Astrocyte of the spinal cord (primary cell): ENCODE measurements around the gene MAMSTR.

ENCODE experiments used
- DNase-seq: peaks from one replicate; pipeline ENCODE4 v3.0.0; 2011; ENCODE audit warnings: low read depth, low spot score
- H3K4me3 ChIP-seq: 2 replicates; pipeline ENCODE4 v1.5.1; 2011; ENCODE audit warnings: low read depth, mild to moderate bottlenecking, low read length, moderate library complexity
- CTCF ChIP-seq: IDR thresholded peaks from 2 replicates; pipeline ENCODE4 v1.5.1; 2012; ENCODE audit warnings: low read depth, mild to moderate bottlenecking, low read length, inconsistent platforms
- in situ Hi-C: cut with HindIII; loops from 2 replicates; pipeline ENCODE4 v1.10.0; 2017; ENCODE audit warnings: low sequenced_read_pairs

MAMSTR gene

GRCh38 chr19:48737360-48737998, 18.0 kb upstream of the MAMSTR start:
- H3K4me3 ChIP-seq: no peak overlapping the region

GRCh38 chr19:48735031-48735615, 15.6 kb upstream of the MAMSTR start:
- DNase-seq: peak; percentile 29
- TF ChIP-seq CTCF: no peak
- peak overlapping the region; percentile 35 for H3K4me3 ChIP-seq
- in situ Hi-C loops: no loop called here

More at GRCh38 chr19:48737360-48737998, 18.0 kb upstream of the MAMSTR start:
- TF ChIP-seq CTCF: no peak
- DNase-seq: no peak
- in situ Hi-C loops: no loop called here

- DNase-seq: no peak
- no peak overlapping the region for H3K4me3 ChIP-seq
- TF ChIP-seq CTCF: no peak
- in situ Hi-C loops: no loop called here
Measured at GRCh38 chr19:48734625-48735024, 15.1 kb upstream of the MAMSTR start.

GRCh38 chr19:48731452-48731851, 11.9 kb upstream of the MAMSTR start:
- in situ Hi-C loops: no loop called here
- no peak overlapping the region for H3K4me3 ChIP-seq
- no peak for DNase-seq
- no peak for TF ChIP-seq CTCF

GRCh38 chr19:48728911-48729664, 9.6 kb upstream of the MAMSTR start:
- in situ Hi-C loops: no loop called here
- H3K4me3 ChIP-seq: no peak overlapping the region
- TF ChIP-seq CTCF: no peak
- DNase-seq: no peak

GRCh38 chr19:48726556-48726955, 7.0 kb upstream of the MAMSTR start:
- in situ Hi-C loops: no loop called here
- no peak for DNase-seq
- H3K4me3 ChIP-seq: no peak overlapping the region
- no peak for TF ChIP-seq CTCF
